HG02642 (cell line): ENCODE measurements around the gene CTBP2.
"Not testable (repeated sequence)": the region's sequence is repeated elsewhere in the genome, so short reads cannot be mapped to it uniquely, and the experiment has no call there.

Experiments used
- ATAC-seq: cut with Tn5 transposase; IDR thresholded peaks from one replicate; pipeline ENCODE4 v1.9.1; 2021; ENCODE audit warnings: mild to moderate bottlenecking; ENCODE audit not compliant: unreplicated experiment, poor library complexity

The CTBP2 gene

DNA sequence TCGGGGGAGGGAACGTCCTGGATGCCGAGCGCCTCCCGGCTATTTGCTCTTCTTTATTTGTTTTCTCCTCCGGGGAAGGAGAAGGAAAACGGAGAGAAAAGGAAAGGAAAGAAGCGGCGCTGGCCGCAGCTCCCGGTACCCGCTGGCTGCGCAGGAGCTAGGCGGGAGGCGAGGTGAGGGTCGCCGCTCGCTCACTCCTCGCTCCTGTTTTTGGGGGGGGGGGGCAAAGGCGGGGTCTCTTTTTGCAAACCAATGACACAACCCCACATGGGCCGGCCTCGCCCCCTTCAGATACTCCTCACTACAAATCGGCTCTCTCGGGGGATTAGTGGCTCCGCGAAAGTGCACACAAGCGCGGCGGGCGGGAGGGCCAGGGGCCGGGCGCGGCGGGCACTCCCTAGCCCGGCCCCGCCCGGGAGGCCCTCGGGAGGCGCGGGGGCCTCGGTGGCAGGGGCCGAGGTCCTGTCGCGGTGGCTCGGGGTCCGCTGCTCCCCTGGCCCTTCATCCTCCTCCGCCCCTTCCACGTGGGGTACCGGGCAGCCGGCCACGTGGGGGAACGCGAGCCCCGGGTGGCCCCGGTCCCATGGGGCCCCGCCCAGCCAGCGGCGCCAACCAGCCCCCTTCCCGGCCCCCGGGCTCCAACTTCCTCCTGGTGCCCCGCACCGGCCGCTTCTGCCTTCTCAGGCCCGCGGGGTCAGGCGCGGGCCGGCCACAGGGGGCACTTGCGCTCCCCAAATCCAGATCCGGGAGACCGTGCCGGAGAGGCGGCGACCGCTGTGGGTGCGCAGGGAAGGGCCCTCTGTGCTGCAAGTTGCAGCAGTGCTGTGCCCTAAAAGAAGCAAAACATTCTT lies 718 bp upstream of the CTBP2 start:
- ATAC-seq = no peak

DNA sequence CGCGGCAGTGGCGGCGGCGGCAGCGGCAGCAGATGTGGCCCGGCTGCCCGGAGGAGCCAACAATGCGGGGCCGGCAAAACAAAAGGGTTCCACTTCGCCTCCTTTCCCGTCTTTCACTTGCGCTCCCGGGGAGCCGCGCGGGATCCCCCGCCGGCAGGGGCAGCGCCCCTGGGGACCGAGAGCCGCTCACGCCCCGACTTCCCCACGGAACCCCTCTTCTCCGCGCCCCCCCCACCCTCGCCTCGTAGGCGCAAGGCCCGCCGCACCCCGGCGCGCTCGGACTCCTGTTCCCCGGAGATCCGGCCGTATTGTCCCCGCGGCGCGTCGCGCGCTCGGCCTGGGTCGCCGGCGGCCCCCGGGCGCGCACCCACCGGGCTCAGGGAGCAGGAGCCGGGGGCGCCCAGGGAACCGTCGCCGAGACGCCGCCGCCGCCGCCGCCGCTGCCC lies 854 bp downstream of the CTBP2 start:
- ATAC-seq = no peak

- no peak for ATAC-seq
Observed at GRCh38 chr10:125158601-125159485, 1.5 kb downstream of the CTBP2 start.

DNA sequence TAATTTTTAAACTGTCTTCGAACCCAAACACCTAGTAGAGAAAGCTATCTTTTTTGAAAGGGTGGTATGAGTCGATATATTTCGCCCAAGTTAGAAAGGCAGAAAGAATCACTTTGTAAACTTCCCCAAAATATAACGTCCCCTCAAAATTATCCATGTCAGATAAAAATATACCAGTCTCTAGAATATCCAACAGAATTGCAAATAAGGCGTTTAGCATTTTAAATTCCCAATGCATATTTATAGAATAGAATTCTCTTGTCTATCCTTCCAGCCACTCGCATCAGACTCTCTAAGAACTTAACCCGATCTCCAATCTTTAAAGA lies 2.1 kb downstream of the CTBP2 start:
- ATAC-seq = no peak

DNA sequence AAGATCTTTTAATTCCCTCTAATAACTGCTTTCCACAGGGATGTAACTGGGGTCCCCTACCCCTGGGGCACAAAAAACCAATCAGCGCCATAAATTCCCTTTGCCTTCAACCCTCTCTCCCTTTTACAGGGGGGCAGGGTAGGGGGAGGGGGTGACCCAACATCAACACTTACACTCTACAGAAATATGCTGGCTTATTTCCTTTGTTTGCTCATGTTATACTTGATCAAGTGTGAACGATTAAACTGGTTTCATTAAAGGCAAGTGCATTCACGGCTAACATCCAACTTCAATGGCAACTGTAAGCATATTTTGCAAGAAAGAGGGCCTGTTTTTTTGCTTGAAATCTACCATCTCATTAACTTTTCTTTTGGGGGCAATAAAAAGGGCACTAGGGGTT lies 2.9 kb downstream of the CTBP2 start:
- ATAC-seq = no peak

DNA sequence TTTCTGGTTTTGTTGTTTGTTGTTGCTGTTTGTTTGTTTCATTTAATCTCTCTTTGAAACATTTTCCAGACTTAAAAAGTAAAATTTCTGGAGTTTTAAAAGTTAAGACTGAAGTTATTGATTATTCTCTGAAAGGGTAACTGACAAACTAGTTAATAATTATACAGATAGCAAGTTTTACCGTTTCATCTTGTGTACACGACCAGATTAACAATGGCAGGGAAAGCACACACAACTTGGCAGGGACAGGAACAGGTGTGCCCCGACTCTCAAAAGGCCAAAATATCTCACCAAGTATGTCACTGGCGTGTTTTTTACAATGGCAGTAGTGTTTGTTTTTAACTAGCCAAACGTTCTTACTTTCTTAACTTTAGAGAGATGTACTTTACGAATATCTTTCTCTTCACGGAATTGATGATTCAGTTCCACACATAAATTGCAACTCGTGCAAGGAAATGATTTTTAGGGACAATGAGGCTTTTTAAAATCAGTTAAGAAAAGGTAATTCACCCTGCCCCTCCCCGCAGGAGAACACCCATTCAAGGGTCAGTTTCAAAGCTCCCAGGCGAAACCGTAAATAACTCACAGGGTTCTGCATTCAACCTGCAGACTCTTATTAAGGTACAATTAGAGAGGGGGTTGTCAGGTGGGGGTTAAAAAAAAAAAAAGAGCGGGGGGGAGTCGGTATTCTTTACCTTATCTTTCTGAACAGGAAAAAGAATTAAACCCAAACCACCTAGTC lies 3.5 kb downstream of the CTBP2 start:
- no peak for ATAC-seq

- no peak for ATAC-seq
Observed at GRCh38 chr10:125156196-125156595, 4.2 kb downstream of the CTBP2 start.

- no peak for ATAC-seq
Observed at GRCh38 chr10:125155101-125155500, 5.3 kb downstream of the CTBP2 start.

DNA sequence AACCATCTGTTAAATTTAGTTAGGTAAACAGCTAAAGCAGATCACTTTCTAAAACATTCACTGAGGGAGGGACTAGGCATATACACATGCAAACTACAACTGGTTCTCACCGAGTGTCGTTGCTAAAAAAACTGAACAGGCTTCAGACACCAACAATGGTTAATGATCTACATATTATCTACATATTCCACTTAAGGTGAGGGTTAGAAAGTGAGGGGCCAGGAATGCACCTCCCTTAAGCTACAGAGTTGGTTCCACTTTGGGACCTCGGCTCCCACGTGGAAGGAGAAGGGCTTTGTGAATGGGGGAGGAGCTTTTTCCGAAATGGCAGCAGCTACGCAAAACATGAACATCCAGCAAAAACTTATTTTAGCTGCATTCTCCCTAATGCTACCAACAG lies 5.8 kb downstream of the CTBP2 start:
- no peak for ATAC-seq

DNA sequence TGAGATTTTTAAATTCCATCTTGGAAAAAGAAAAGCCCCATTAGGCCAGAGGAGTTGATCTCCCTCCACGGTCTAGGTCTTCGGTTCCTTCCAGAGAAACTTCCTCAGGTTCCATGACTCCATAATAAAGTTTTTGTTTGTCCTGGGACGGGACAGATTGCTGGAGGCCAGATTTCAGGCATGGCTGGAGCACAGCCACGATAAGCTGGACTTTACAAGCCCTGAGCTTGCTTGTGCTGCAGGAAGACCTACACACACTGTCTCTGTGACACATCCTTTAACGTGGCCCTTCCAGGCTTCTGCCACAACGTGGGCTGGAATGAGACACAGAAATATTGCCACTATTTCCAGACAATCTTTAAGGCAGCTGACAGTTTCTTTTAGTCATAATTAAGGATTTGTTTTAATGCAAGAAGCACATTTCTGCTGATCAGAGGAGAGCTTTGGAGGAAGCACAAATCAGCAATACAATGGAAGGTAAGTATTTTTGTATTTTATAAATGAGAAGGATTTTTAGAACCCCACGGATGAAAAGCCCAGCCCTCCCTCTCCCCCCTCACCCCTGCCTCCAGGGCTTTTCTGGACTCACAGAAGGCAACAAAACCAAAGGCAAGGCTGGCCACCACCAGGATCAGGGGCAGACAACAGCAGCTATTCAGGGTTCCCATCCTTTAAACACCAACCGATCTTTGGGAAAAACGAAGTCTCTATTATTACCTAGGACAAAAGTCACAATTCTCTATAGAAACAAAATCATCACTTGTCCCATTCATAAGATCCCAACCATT lies 6.5 kb downstream of the CTBP2 start:
- no peak for ATAC-seq

- ATAC-seq = no peak
Observed at GRCh38 chr10:125152450-125153368, 7.7 kb downstream of the CTBP2 start.

DNA sequence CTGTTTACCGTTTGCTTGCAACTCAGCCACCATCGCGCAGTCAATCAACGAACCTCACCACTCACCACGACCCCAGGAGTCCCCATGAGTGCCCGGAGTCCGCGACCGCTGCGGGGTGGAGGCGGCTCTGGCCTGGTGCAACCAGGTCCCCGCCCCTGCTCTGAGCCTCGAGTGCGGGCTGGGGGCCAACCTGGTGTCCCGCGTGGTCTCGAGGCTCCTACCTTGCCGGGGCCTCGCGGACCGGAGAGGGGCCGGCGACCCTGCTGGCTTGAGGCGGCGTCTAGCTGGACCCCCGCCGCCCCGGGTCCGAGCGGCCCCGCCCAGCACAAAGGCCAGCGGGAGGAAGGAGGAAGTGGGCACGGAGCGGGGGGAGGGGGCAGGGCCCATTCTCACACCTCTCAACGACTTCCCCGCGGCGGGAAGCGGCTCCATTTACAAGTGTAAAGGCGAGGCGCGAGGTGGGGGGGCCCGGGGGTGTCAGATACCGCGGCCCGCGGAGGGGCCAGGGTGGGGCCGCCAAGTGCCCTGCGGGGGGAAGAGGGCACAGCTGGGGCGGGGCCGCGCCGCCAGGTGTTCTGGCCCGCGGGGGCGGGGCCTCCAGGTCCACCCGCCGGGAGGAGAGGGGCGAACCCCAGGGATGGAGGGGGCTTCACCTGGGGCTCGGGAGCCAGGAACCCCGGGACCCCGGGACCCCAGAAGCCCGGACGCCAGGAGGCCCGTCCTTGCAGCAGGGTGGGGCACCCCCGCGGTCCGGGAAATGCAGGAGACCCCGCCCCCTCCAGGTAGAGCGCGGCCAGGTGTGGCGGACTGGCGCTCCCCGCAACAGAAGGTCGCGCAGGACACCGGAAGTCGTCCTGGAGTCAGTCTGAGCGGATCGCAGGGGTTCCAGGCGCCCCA lies 8.6 kb downstream of the CTBP2 start:
- ATAC-seq = no peak

DNA sequence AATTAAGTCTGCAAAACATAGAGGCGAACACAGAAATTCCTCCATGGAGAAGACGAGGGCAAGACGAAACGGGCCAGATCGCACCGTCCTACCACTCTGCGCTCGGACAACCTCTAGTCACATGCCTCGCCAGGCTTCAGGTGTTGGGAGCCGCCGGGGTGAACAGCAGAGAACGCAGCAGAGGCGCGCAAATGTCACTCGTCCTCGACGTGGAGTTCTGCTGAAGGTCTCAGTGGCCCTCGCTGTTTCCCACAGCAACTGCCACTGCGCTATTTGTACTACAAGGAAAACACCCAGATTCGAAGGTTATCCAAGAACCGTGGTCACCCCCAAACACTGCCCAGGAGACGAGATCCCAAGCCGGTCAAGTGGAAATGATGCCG lies 9.2 kb downstream of the CTBP2 start:
- no peak for ATAC-seq

- not testable (repeated sequence) for ATAC-seq
Observed at GRCh38 chr10:125150376-125151083, 9.8 kb downstream of the CTBP2 start.

DNA sequence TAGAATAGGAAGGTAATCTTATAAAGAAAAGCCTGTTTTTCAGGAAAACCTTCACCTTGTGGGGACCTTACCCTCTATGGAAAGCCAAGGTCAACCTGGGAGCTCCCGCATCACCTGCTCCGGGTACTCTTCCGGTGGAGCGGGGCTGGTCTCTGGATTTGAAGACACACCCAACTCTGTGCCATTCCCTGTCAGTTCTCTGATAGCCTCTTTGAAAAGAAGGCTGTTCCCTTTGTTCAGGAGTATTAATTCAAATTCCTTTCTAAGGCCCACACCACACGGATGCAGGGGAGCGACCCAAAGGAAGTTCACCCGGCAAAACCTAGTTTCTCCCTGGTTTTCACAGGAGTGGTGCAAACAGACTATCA lies 10.7 kb downstream of the CTBP2 start:
- no peak for ATAC-seq

DNA sequence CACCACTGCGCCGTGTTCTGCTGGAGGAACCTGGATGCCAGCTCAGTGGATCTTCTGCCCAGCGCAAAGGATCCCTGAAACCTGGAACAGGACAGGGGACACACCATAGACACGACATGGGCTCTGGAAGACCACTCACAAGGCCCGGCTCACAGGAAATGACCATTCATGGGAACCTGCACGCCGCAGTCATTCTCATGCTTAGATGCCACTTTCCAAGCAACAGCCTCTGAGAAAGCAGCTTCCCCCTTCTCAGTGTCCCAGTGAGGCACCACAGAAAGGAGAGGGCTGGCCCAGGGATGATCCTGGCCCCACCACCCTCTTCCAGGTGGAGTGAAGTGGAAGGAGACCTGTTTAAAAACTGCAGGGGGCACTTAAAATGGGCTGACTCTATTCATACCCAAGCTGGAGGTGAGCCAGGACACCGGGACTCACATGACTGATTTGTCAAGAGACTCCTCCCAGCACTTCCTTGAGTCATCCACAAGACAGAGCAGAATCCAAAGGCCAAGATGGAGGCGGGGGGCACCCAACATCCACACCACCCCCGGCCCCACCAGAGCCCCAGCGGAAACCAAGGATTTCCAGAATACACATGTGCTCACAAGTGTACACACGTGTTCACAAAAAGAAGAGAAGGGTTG lies 11.2 kb downstream of the CTBP2 start:
- ATAC-seq = no peak

- no peak for ATAC-seq
Observed at GRCh38 chr10:125148528-125148927, 11.8 kb downstream of the CTBP2 start.
